Lower leg skin (tissue), 3 donors: Measurements from ENCODE around the gene LRIG1.

Experiments
- POLR2A ChIP-seq, 2 donors: fragments of 450-650 bp; IDR thresholded peaks; one replicate each; pipeline ENCODE4 v1.6.1; 2016 to 2017; ENCODE audit warnings: antibody characterized with exemption in 2 of 2, mild to moderate bottlenecking in 1 of 2, moderate library complexity in 1 of 2
- TF ChIP-seq, protein P1 (sequence below), 3 donors: fragments of 450-650 bp; IDR thresholded peaks; one replicate each; pipeline ENCODE4 v1.5.1; 2016; ENCODE audit warnings: antibody characterized with exemption in 3 of 3, mild to moderate bottlenecking in 3 of 3, moderate library complexity in 2 of 3

DNA sequence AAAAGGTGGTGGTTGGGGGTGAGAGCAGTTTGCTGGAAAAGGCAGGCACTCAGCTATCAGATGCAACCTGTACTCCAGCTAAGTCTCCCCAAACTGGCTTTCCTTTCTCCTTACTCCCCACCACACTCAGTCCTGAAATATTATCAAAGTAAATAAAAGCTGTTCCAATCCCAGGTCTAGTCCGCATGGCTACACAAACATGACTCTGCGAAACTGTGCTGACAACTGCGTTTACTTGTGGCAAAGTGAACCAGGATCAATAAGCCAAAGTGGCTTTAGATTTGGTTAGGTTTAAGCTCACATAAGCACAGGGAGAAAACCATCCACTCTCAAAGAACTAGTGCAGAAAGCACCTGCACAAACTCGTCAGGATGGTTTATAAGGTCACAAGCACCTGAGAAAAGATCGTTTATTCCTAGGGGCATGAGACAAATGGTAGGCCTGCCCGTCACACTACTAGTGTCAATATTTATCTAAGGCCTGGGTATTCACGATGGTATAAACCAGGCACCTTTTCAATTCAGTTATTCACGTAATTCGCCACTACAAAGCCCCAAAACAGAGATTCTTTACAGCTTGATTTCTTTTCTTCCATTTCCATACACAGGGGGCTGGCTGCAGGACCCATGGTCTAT lies 25.3 kb downstream of the LRIG1 start:
- TF ChIP-seq, protein P1, sequence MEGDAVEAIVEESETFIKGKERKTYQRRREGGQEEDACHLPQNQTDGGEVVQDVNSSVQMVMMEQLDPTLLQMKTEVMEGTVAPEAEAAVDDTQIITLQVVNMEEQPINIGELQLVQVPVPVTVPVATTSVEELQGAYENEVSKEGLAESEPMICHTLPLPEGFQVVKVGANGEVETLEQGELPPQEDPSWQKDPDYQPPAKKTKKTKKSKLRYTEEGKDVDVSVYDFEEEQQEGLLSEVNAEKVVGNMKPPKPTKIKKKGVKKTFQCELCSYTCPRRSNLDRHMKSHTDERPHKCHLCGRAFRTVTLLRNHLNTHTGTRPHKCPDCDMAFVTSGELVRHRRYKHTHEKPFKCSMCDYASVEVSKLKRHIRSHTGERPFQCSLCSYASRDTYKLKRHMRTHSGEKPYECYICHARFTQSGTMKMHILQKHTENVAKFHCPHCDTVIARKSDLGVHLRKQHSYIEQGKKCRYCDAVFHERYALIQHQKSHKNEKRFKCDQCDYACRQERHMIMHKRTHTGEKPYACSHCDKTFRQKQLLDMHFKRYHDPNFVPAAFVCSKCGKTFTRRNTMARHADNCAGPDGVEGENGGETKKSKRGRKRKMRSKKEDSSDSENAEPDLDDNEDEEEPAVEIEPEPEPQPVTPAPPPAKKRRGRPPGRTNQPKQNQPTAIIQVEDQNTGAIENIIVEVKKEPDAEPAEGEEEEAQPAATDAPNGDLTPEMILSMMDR (IDR thresholded peaks at IDR 0.05), result no peak
- no peak for TF ChIP-seq POLR2A (IDR thresholded peaks at IDR 0.05)
